GM21515 (cell line): Measurements from ENCODE around the gene CACNA1S.

Experiments
- ATAC-seq: cut with Tn5 transposase; IDR thresholded peaks from one replicate; pipeline ENCODE4 v1.9.1; 2021; ENCODE audit not compliant: unreplicated experiment

CACNA1S gene

GRCh38 chr1:201039876-201040275 is 72.3 kb downstream of the CACNA1S start:
- ATAC-seq, result no peak

DNA sequence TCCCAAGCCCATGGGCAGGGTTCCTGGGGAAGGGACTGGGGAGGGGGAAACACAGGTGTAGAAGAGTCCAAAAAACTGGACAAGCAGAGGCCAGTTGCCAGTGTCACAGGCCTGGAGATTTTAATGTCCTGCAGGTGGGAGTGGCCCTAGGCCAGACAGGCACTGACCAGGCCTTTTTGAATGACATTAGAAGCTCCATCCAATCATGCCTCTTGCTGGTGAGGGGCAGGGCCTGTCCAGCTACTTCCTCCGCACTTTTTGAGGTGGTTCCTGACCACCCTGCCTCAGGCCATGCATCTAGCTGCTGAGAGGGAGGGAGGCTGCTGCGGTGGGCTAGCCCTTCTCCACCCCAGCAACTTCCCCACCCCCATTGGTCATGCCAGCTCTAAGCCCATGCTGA is 72.8 kb downstream of the CACNA1S start:
- ATAC-seq, result no peak

DNA sequence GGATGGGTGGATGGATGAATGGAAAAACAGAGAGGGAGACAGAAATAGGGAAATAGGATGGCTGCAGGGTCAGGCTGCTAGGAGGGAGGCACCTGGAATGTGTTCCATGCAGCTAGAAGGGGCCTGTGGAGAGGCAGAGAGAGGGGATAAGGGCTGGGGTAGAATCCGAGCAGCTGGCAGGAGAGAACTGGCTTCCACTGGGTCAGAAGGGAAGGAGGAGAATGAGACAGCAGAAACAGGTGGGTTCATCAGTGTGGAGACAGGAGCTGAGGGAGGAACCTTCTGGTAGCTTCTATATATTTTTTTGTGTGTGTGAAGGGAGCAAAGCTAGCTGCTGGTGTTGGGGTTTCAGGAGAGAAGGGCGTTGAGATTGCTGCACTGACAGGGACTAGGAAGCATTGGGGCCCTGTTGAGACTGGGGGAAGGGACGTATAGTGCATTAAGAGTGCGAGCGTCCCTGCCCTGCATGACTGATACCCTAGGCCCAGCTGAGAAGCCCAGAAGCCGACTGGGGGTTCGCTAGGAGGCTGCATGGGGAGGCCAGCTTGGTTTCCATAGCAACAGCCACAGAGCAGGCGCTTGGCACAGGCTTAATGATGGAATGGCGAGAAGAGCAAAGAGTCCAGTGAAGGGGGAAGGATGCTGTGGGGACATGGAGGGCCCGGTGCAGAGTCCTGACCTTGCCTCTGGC is 73.9 kb downstream of the CACNA1S start:
- ATAC-seq, result no peak

GRCh38 chr1:201036188-201036842 is 75.9 kb downstream of the CACNA1S start:
- no peak for ATAC-seq

DNA sequence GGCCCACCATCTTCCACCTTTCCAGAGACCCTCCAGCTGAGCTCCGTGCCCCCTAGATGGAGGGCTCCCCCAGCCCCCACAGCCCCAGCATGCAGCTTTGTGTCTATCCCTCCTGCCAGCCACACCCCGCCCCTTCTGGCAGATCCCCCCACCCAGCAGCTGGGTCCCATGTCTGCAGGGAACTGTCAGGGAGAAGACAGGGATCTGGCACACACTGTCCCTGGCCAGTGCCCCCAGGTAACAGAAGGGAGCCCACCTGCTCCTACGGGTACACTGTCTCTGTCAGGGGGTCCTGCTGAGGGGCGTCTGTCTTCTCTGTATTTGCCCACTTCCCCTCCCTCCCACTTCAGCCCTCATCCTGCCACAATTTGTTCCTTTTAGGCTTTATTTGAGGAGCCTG is 77.6 kb downstream of the CACNA1S start:
- ATAC-seq, result no peak

DNA sequence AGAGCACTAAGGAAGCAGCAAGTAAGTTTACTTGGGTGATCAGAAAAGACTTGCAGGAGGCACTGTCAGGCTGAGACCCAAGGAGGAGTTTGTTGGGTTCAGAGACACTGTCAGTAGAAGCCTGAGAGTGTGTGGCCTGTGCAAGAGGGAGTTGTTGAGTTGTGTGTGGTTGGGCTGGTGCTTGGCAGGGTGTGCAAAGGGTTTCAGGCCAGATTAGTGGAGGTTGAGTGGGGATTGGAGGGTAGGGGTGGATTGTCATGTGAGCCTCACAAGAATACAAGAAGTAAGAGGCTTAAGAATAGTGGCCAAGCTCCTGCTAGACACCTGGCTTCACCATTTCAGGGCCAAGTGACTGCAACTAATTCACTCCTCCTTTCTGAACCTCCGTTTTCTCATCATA is 79.8 kb downstream of the CACNA1S start:
- no peak for ATAC-seq

DNA sequence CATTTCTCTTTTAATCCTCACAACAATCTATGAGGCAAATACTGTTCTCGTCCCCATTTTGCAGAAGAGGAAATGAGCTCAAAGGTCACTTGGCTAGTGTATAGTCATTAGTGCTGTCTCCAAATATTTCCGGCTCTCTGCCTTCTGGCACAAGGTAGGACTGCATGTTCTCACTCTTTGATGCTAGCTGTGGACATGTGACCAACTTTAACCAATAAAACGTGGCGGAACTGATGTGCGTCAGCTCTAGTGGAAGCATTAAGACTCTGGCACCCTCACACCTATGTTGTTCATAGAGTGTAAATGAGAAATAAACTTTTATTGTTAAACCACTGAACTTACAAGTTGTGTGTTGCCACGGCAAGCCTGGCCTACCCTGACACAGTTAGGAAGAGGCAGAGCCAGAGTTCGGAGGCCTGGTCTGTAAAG is 83.8 kb downstream of the CACNA1S start:
- ATAC-seq, result no peak

- no peak for ATAC-seq
Observed at GRCh38 chr1:201026836-201027235, 85.4 kb downstream of the CACNA1S start.

DNA sequence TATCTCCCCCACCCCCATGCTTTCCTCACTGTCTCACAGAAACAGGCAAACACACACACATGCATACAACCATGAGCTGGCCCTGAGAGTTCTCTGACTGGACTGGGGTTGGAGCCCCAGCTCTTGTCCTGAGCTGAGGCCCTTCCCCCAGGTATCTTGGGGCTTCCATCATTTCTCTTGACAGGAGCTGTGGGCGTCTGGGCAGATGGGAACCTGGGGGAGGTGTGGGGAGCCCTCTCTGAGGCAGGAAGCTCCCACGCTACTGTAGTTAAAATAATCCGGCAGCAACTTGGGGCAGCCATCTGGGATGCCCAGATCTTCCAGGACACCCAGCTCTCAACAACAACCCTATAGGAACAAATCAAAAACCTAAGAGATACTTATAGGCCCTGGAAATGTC is 86.0 kb downstream of the CACNA1S start:
- no peak for ATAC-seq

GRCh38 chr1:201025571-201026002 is 86.6 kb downstream of the CACNA1S start:
- no peak for ATAC-seq

- ATAC-seq, result no peak
Observed at GRCh38 chr1:201024625-201024998, 87.6 kb downstream of the CACNA1S start.

DNA sequence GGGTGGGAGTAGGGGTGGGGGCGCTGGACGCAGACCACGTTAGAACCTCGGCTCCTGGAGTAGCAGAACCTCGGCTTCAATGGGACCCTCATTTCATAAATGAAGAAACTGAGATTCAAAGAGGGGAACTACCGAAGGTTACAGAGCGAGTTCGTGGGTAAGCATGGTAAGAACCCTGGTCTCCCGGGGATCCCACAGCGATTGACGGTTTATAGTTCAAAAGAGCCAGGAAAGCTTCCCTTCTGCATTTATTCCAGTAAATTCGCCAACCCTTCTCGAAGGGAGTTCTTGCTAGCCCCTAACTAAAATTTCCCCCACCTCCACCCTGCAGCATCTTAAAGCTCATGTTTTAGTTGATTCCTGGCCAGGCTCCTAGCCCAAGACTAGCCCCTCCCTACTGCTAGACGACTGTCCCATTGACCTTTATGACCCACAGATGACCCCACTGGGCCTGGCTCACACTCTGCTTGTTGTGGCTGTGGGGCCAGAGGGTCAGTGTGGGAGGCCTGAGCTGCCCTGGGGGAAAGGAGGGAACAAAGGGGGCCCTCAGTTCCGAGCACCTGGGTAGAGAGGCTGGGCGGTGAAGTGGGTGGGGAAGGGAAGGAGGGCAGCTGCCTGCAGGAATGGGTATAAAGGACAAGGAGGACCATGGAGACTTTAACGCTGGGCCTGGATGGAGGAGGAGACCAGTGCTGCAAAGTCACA is 88.2 kb downstream of the CACNA1S start:
- ATAC-seq, result no peak

GRCh38 chr1:201023517-201023902 is 88.7 kb downstream of the CACNA1S start, which contains the start of gene KIF21B:
Gene KIF21B (minus strand): TSS chr1:201023714. CDS start chr1:201023383, 331 bp downstream.
- peak; percentile 64 for ATAC-seq

DNA sequence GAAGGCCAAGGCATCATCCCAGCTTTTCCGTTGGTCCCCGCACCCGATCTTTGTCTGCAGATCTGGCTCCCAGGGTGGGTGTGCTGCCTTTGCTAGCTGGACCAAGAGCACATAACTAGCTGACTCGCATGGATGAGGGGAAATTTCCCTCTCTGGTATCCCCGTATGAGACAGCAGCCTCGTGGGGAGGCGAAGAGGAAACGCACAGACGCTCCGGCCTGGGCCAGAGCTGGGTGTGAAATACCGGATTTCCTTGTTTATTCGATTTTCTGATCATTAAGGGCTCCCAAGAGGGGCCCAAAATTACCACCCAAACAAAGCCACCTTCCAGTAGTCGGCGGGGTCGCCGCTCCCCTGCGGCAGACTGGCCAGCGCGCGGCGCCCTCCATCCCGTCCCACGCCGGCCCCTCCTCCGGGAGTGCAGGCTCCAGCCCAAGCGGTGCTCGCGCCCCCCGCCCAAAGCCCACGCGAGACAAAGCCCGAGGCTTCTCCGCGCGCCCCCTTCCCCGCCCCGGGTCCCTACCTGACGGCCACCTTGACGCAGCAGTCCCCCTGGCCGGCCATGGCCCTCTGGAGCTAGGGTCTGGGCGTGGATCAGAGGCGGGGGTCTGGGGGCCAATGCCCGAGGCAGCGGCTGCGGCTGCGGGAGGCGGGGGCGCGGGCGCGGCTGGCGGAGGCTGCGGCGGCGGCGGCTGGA is 89.3 kb downstream of the CACNA1S start:
- no peak for ATAC-seq

DNA sequence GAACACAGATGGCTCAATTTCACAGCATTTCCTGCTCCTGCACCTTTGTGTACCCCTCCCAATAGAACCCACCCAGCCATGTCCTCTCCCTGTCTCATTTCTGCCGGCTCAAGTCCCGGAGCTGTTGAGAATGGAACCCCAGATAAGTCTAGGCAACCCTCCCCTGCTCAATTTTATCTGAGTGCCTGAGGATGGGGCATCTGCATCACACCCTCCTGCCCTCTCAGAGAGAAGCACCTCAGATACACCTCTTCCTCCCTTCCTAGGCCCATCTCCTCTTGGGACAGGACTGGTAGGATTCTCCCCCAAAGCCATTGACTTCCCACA is 89.8 kb downstream of the CACNA1S start:
- ATAC-seq, result no peak

GRCh38 chr1:201021630-201022492 is 90.4 kb downstream of the CACNA1S start:
- ATAC-seq, result no peak

- ATAC-seq, result no peak
Observed at GRCh38 chr1:201020721-201021629, 91.3 kb downstream of the CACNA1S start.

- ATAC-seq, result no peak
Observed at GRCh38 chr1:201020040-201020591, 92.1 kb downstream of the CACNA1S start.

GRCh38 chr1:201019321-201019977 is 92.8 kb downstream of the CACNA1S start:
- ATAC-seq, result peak; percentile 57
